Activated gamma-delta T cell treated with anti-CD3 and anti-CD28 coated beads, Interleukin-2, amount 50 U/mL, for 16 hours (primary cell): Measurements from ENCODE around the gene TMEM254.
"Not testable (repeated sequence)": the region's sequence is repeated elsewhere in the genome, so short reads cannot be mapped to it uniquely, and the experiment has no call there.

Experiments
- DNase-seq: peaks from one replicate; pipeline ENCODE4 v3.0.0-alpha.2; 2020; ENCODE audit warnings: low read depth

TMEM254 gene

DNA sequence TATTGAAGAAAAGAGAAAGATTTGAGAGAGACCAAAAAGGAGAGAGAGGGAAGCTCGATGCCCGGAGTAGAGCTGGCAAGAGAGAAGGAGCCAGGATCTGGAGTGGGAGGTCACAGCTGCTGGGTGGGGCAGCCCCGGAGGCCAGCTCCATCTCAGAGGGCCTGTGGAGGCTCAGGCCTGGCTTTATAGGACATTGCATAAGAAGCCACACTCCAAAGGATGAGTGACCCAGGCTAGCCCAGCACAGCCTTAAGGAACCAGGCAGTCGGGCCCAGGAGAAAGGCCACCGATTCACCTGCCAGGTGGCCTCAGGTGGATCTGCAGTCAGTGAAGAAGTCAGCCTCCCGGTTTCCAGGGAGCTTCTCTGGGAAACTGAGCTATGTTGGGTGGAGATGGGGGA, 54.7 kb downstream of the TMEM254 start:
- no peak for DNase-seq

DNA sequence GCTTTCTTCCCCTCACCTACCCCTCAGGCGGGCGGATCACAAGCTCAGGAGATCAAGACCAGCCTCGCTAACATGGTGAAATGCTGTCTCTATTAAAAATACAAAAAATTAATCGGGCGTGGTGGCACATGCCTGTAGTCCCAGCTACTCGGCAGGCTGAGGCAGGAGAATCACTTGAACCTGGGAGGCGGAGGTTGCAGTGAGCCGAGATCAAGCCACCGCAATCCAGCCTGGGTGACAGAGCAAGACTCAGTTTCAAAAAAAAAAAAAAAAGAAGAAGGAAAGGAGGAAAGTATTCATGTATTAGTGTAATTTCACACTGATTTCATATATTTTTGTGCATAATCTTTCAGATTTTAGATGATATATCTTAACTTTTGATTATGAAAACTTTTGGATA, 55.2 kb downstream of the TMEM254 start:
- DNase-seq = not testable (repeated sequence)

DNA sequence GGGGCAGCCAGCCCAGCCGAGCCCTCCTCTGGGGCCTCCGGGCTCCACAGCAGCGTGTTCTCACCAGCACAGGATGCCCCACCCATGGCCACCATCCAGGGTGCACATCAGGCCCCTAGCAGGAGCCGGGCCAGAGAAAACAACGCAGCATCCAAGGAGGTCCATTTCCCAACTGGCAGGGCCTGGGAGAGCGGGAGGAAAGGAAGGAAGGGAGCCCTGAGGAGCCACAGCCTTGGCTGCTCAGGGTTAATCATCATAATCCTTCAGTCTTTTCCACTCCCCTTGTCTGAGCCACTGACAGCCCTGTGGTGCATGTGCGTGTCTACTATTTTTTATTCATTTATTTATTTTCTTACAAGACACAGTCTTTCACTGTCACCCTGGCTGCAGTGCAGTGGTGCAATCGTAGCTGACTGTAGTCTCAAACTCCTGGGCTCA, 57.7 kb downstream of the TMEM254 start:
- no peak for DNase-seq

DNA sequence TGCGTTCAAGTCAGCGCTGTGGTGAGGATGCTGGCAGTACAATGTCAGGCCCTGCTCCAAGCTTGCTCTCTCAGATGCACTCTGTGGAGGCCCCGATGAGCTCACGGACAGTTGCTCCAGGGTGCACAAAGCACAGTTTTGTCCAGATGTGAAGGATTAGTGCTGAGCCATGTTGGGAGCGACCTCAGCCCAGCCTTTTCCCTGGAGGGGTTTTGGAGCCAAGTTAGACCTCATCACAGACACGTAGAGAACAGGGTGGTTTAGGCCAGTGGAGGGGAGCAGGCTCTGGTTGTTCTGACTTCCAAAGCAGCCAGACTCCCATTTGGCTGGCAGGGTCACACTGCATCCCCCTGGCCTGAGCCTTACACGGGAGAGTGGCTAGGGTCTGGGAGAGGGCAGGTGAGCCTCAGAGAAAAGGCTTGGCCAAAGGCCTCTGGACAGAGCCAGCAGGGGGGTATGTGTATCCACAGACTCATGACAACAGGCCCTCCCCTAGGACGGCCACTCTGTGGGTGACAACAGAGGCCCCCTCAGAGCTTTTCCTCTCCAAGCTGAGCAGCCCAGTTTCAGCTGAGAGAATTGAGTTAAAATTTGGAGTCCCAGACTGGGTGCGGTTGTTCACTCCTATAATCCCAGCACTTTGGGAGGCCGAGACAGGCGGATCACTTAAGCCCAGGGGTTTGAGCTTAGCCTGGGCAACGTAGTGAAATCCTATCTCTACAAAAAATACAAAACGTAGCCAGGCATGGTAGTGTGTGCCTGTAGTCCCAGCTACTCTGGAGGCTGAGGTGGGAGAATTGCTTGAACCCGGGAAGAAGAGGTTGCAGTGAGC, 58.8 kb downstream of the TMEM254 start:
- no peak for DNase-seq

DNA sequence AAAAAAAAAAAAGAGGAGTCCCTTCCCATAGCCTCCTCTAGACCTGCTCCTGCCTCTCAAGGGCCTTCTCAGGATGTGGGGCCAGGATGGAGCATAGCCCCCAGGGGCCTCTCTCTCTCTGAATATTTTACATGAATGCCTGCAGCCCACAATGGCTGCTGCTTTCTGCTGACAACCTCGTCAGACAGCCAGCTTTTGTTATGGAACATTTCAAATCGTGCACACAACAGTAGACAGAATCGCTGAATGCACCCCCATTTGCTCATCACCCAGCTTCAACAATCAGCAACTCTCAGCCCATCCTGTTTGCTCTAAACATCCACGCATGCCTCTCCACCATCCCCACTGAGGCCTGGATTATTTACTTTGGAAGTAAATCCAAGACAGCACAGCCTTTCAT, 59.5 kb downstream of the TMEM254 start:
- no peak for DNase-seq

DNA sequence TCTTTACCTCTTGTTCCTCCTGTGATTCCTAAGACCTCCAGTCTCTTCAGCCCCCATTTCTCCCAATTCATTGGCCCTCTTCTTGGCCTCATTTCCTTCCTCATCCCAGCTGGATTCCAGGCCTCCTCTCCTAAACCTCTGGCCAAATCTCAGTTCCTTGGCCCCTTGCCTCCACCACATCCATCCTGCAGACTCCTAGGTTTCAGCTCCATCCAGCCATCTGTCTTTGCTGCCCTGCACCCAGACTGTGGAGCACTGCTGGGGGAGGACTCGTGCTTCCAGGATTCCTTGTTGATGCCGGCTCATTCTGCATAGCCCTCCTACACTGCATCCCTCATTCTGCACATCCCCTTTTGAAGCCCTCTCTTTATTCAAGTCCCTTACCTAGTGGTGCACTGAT, 60.8 kb downstream of the TMEM254 start:
- DNase-seq = no peak

DNA sequence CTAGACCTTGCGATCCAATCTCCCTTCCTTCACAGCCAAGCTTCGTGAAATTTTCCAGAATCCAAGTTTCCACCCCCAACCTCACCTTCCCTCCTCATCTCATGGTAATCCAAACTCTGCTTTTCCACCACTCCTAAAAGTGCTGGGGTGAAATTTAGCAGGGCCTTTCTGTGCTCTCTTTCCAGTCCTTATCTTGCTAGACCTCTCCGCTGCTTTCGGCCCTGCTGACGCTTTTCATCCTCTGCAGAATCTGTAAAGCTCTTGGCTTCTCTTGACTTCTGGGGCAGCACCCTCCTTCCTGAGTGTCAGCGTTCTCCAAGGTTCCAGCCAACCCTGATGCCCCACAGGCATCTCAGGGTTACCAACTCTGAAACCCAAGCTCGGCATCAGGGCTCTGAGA, 61.8 kb downstream of the TMEM254 start:
- DNase-seq = no peak

DNA sequence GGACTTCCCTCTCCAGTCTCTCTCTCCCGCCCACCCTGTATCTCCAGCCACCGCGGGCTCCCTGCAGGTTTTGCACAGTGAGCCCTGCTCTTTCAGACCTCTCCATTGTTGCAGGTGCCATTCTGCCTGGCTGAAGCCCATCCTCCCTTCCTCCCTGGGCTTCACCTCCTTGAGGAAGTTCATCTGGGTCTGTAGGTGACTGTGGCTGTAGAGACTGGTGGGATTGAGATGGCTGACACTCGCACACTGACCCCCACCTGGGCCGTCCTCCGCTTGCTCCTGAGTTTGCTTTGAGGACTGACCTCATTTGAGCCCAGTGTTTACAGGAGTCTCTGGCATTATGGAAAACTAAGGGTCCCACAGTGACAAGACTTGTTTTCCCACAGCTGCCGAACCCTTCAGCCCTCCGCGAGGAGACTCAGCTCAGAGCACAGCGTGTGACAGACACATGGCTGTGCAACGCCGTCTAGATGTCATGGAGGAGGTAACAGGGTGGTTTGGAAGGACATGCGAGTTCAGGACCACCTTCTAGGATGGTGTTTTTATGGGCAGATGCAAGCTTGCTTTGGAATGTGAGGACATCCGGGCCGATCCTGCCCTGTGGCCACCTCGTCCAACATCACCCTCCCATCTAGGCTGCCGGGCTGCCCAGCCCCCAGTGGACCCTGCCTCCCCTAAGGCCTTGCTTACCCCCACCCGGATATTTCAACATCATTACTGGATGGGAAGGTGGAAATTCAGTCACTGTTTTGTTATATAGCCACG, 63.4 kb downstream of the TMEM254 start:
- DNase-seq = no peak
